Naive thymus-derived CD8-positive, alpha-beta T cell (primary cell): ENCODE results near the gene CRYBG1. TPM values are rescaled to one million over a fixed set of nuclear protein-coding genes. Genes with fewer than 3 reads are reported as not detected.
A peak's percentile ranks its signal among the peaks of the same experiment; 100 is the strongest.
"Not testable (repeated sequence)": the region's sequence is repeated elsewhere in the genome, so short reads cannot be mapped to it uniquely, and the experiment has no call there.

ENCODE experiments used
- ATAC-seq, 2 donors: fragments of 150-1000 bp; cut with Tn5 transposase in 1 of 2; sonication (Bioruptor Pico), chemical (Tn5 transposase) in 1 of 2; 1 replicate in 1 of 2; 2 replicates in 1 of 2; pipeline ENCODE4 v1.10.0; 2021; ENCODE audit warnings: mild to moderate bottlenecking in 2 of 2, moderate library complexity in 2 of 2
- POLR2A ChIA-PET: fragments of 350-600 bp; sonication (Branson Sonifier 250); formaldehyde crosslinking; loops from one replicate; lab custom pipeline; 2021; ENCODE audit warnings: antibody characterized with exemption; lab: Charles Lee
- DNase-seq, 10 donors: peaks; one replicate each; pipeline versions ENCODE4 v3.0.0 to v3.0.0-alpha.2; 2020 to 2022
- H3K27ac Mint-ChIP-seq, 10 donors: one replicate each; pipeline ENCODE4 v1.8.0; 2020 to 2022; ENCODE audit warnings: mild to moderate bottlenecking in 10 of 10, mixed read lengths in 10 of 10, moderate library complexity in 4 of 10, inconsistent platforms in 1 of 10
- H3K27me3 Mint-ChIP-seq, 5 donors: one replicate each; pipeline ENCODE4 v1.8.0; 2021 to 2022; ENCODE audit warnings: mixed read lengths in 5 of 5
- H3K36me3 Mint-ChIP-seq, 3 donors: one replicate each; pipeline ENCODE4 v1.8.0; 2020 to 2022; ENCODE audit warnings: mixed read lengths in 3 of 3, mild to moderate bottlenecking in 2 of 3, inconsistent platforms in 1 of 3
- H3K4me1 Mint-ChIP-seq, 4 donors: one replicate each; pipeline ENCODE4 v1.8.0; 2021 to 2022; ENCODE audit warnings: mixed read lengths in 4 of 4
- H3K4me3 Mint-ChIP-seq, 10 donors: one replicate each; pipeline ENCODE4 v1.8.0; 2020 to 2022; ENCODE audit warnings: mild to moderate bottlenecking in 10 of 10, mixed read lengths in 10 of 10, moderate library complexity in 6 of 10, inconsistent platforms in 1 of 10
- H3K9me3 Mint-ChIP-seq, 9 donors: one replicate each; pipeline ENCODE4 v1.8.0; 2020 to 2022; ENCODE audit warnings: mixed read lengths in 9 of 9, mild to moderate bottlenecking in 3 of 9, inconsistent platforms in 1 of 9, moderate library complexity in 1 of 9
- polyA plus RNA-seq, 3 donors: library from polyadenylated mRNA; unstranded; fragments of 300-500 nt; fragmentation: Illumina TruSeq; gene quantifications; one replicate each; pipeline ENCODE4 v1.2.3, GENCODE V29; 2021
- total RNA-seq, 8 experiments: library from RNA in 2 of 8; stranded (reverse) in 2 of 8; gene quantifications; one replicate each; pipeline ENCODE4 v1.2.3 and lab custom pipeline; 2021 to 2026

Gene CRYBG1
- total and polyA plus RNA-seq, 5 experiments from 2014 or later = 10.1 to 28.2 (median 19.4) TPM

GRCh38 chr6:106572875-106573585 is 212.5 kb downstream of the CRYBG1 start:
- H3K9me3 Mint-ChIP-seq = no peaks in the 10 kb centered on the region
- H3K27me3 Mint-ChIP-seq = no peaks in the 10 kb centered on the region
- ATAC-seq (no peak), DNase-seq (no peak)
- POLR2A ChIA-PET = interaction anchor here (0.6 kb wide), 1 partner anchor 1084 kb away, joined by 3 read pairs; no protein-coding TSS in a partner anchor
- H3K4me1 Mint-ChIP-seq = peaks cover 0 to 2% (median under 1%) of the 10 kb centered on the region in 4 donors
- peak overlapping the region in 9 of 10 donors; percentile 6 to 79 (median 66) for H3K27ac Mint-ChIP-seq
- H3K4me3 Mint-ChIP-seq = no peak overlapping the region
- peaks cover 0 to 53% (median 4%) of the 10 kb centered on the region in 3 donors for H3K36me3 Mint-ChIP-seq

DNA sequence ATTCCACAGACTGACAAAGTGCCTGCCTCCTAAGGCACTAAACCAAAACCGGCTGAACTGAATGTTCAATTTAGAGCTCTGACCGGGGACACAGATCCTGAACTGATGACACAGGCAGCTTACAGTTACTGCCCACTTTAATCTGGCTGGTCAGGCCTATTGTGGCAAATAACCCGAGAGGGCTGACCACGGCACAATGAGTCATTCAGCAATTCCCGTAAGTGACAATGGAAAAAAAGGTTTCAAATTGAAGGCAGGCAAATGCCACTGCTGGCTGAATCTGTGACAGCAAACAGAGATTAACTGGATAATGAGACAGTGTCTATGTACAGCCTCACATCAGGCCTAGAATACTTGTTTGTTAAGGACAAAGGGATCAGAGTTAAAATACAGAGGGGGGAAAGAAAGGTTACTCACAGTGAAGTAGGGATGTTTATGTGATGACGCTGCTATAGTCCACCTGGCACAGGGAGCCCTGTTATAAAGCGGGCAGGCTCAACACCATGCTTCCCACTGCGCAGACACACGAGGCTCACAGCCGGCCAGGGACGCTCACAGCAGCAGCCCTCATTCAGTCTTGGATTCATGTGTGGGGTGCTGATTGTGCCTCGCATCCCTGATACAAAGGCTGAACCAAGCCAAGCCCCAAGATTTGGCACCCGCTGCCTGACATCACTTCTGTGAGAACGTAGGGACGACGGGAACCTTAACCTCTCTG is 214.4 kb downstream of the CRYBG1 start:
- H3K27me3 Mint-ChIP-seq = no peaks in the 10 kb centered on the region
- H3K9me3 Mint-ChIP-seq = no peaks in the 10 kb centered on the region
- H3K27ac Mint-ChIP-seq = peak overlapping the region in 3 of 10 donors; percentile 8 to 47 (median 22)
- POLR2A ChIA-PET = no interaction called here
- DNase-seq (no peak), ATAC-seq (no peak)
- peaks cover 0 to 50% (median 6%) of the 10 kb centered on the region in 3 donors for H3K36me3 Mint-ChIP-seq
- no peak overlapping the region for H3K4me3 Mint-ChIP-seq
- H3K4me1 Mint-ChIP-seq = peaks cover 0 to 2% (median 2%) of the 10 kb centered on the region in 4 donors

- Mint-ChIP-seq H3K4me1 (peaks cover 0 to 2% (median 0%) of the 10 kb centered on the region in 4 donors), H3K27ac (no peak overlapping the region), H3K27me3 (no peaks in the 10 kb centered on the region), H3K9me3 (no peaks in the 10 kb centered on the region), H3K36me3 (peaks cover 0 to 63% (median 13%) of the 10 kb centered on the region in 3 donors), H3K4me3 (no peak overlapping the region)
- POLR2A ChIA-PET = no interaction called here
- ATAC-seq = no peak
- DNase-seq = no peak
Observed at GRCh38 chr6:106579281-106579680, 218.8 kb downstream of the CRYBG1 start.

- Mint-ChIP-seq H3K36me3 (peaks cover 0 to 66% (median 17%) of the 10 kb centered on the region in 3 donors), H3K4me1 (peaks cover 0 to 2% (median 0%) of the 10 kb centered on the region in 4 donors), H3K27ac (peak overlapping the region in 1 of 10 donors; percentile 63), H3K9me3 (no peaks in the 10 kb centered on the region), H3K27me3 (no peaks in the 10 kb centered on the region), H3K4me3 (no peak overlapping the region)
- DNase-seq = no peak
- ATAC-seq = no peak
- POLR2A ChIA-PET = no interaction called here
Observed at GRCh38 chr6:106581468-106581867, 221.0 kb downstream of the CRYBG1 start.

DNA sequence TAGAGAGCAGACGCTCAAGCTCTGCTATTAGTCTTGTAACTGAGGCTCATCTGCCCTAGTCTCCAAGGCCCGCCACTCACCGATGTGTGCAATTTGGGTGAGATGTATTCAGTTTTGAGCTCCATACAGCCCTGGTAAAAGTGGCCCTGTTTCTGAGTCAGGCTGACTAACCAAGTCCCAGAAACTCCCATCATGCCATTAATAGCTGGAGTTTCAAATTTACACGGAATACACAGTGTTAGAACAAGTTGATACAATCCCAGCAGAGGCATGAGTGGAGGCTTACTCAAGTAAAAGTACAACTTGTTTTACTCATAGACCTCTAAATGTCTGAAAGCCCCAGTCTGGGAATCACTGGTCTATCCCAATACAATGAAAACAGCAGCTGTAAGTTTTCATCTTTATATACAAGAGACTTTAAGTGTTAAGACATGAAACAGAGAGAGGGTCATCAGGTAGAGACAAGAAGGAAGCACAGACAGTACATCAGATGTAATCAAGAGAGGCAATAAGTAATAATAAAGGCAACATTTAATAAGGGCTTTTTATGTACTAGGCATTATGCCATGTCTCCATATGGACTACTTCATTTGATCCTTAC is 226.4 kb downstream of the CRYBG1 start:
- ATAC-seq = no peak
- Mint-ChIP-seq H3K9me3 (no peaks in the 10 kb centered on the region), H3K27ac (no peak overlapping the region), H3K27me3 (no peaks in the 10 kb centered on the region), H3K4me3 (no peak overlapping the region), H3K4me1 (no peaks in the 10 kb centered on the region), H3K36me3 (peaks cover 13 to 82% (median 39%) of the 10 kb centered on the region in 3 donors)
- POLR2A ChIA-PET = no interaction called here
- no peak for DNase-seq

DNA sequence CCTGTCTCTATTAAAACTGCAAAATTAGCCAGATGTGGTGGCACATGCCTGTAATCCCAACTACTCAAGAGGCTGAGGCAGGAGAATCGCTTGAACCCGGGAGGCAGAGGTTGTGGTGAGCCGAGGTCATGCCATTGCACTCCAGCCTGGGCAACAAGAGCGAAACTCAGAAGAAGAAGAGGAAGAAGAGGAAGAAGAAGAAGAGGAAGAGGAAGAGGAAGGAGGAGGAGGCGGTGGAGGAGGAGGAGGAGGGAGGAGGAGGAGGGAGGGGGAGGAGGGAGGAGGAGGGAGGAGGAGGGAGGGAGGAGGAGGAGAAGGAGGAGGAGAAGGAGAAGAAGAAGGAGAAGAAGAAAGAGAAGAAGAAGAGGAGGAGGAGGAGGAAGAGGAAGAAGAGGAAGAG is 228.4 kb downstream of the CRYBG1 start:
- ATAC-seq, POLR2A ChIA-PET, DNase-seq, H3K9me3 Mint-ChIP-seq, H3K4me1 Mint-ChIP-seq, H3K27me3 Mint-ChIP-seq, H3K4me3 Mint-ChIP-seq: not testable (repeated sequence)
- H3K36me3 Mint-ChIP-seq = peaks cover 17 to 67% (median 32%) of the 10 kb centered on the region in 3 donors
- H3K27ac Mint-ChIP-seq = peak overlapping the region in 1 of 10 donors; percentile 82

GRCh38 chr6:106591111-106591825 is 230.8 kb downstream of the CRYBG1 start:
- ATAC-seq = no peak
- Mint-ChIP-seq H3K36me3 (peaks cover 17 to 53% (median 25%) of the 10 kb centered on the region in 3 donors), H3K27me3 (no peaks in the 10 kb centered on the region), H3K4me3 (no peak overlapping the region), H3K27ac (no peak overlapping the region), H3K4me1 (no peaks in the 10 kb centered on the region), H3K9me3 (no peaks in the 10 kb centered on the region)
- DNase-seq = no peak
- POLR2A ChIA-PET = no interaction called here

DNA sequence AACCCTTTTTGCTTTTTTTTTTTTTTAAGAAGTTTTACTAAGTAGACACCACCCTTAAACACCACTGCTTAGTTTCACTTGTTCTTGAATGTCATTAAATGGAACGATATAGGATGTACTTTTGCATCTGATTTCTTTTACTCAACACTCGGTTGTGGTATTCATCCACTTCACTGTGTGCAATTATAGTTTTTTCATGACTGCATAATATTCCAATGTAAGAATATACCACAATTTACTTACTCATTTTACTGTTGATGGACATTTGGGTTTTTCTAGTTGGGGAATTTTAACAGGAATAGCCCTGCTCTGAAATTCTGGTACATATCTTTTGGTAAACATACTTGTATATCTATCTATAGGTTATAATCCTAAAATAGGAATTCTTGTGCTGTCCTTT is 238.9 kb downstream of the CRYBG1 start:
- Mint-ChIP-seq H3K27me3 (no peaks in the 10 kb centered on the region), H3K4me1 (no peaks in the 10 kb centered on the region), H3K4me3 (no peak overlapping the region), H3K36me3 (peaks cover 0 to 48% (median 40%) of the 10 kb centered on the region in 3 donors), H3K27ac (no peak overlapping the region), H3K9me3 (peaks cover 0 to 2% (median 0%) of the 10 kb centered on the region in 9 donors)
- ATAC-seq (no peak), DNase-seq (no peak)
- POLR2A ChIA-PET = no interaction called here

DNA sequence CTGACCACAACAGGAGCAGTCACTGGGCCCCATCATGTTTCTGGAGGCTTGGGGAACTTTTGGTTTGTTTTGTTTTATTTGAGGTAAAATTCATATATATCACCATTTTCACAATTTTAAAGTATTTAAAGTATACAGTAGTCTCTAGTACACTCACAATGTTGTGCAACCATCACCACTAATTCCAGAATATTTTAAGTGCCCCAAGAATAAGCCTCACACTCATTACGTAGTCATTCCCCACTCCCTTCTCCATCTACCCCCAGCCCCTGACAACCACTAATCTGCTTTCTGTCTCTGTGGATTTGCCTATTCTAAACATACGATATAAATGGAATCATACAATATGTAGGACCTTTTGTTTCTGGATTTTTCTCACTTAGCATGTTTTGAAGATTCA is 239.8 kb downstream of the CRYBG1 start:
- ATAC-seq = no peak
- POLR2A ChIA-PET = no interaction called here
- Mint-ChIP-seq H3K4me1 (no peaks in the 10 kb centered on the region), H3K27ac (no peak overlapping the region), H3K9me3 (peaks cover 0 to 2% (median 0%) of the 10 kb centered on the region in 9 donors), H3K36me3 (peaks cover 0 to 53% (median 46%) of the 10 kb centered on the region in 3 donors), H3K27me3 (no peaks in the 10 kb centered on the region), H3K4me3 (no peak overlapping the region)
- no peak for DNase-seq

- POLR2A ChIA-PET = no interaction called here
Observed at GRCh38 chr6:106608080-106608668, 247.7 kb downstream of the CRYBG1 start.

DNA sequence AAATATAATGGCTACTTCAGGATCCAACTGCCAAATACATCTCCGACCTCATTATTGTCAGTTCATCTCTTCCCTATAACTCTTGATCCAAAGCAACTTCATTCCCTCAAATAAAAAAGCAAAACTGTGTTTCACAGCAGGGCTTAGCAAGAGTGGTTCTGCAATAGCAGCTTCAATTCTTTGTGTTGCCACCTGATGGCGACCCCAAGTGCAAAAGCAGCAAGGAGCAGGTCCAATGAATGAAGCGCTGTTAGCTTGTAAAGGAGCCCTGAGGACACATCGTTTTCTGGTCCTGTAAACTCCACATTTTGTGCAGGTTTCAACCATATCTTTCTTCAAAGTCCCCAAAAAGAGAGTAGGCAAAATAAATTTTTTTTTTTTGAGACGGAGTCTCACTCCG is 249.2 kb downstream of the CRYBG1 start:
- Mint-ChIP-seq H3K9me3 (no peaks in the 10 kb centered on the region), H3K4me1 (peaks cover 0 to 35% (median 3%) of the 10 kb centered on the region in 4 donors), H3K4me3 (no peak overlapping the region), H3K27me3 (no peaks in the 10 kb centered on the region), H3K36me3 (peaks cover 0 to 51% (median 13%) of the 10 kb centered on the region in 3 donors), H3K27ac (peak overlapping the region in 1 of 10 donors; percentile 4)
- POLR2A ChIA-PET = no interaction called here
- no peak for DNase-seq
- ATAC-seq = no peak

More at GRCh38 chr6:106608080-106608668, 247.7 kb downstream of the CRYBG1 start:
- DNase-seq = peak in 6 of 10 donors; percentile 12 to 46 (median 20)
- Mint-ChIP-seq H3K27ac (no peak overlapping the region), H3K36me3 (peaks cover 0 to 46% (median 23%) of the 10 kb centered on the region in 3 donors), H3K4me3 (no peak overlapping the region), H3K27me3 (no peaks in the 10 kb centered on the region), H3K9me3 (no peaks in the 10 kb centered on the region), H3K4me1 (peaks cover 0 to 22% (median 3%) of the 10 kb centered on the region in 4 donors)
- ATAC-seq = peak; percentile 72 to 79

GRCh38 chr6:106611030-106611429 is 250.5 kb downstream of the CRYBG1 start:
- peaks cover 0 to 51% (median 7%) of the 10 kb centered on the region in 3 donors for H3K36me3 Mint-ChIP-seq
- no peaks in the 10 kb centered on the region for H3K9me3 Mint-ChIP-seq
- DNase-seq (no peak), ATAC-seq (no peak)
- H3K4me1 Mint-ChIP-seq = peaks cover 0 to 37% (median 3%) of the 10 kb centered on the region in 4 donors
- no peak overlapping the region for H3K27ac Mint-ChIP-seq
- POLR2A ChIA-PET = no interaction called here
- H3K27me3 Mint-ChIP-seq = no peaks in the 10 kb centered on the region
- no peak overlapping the region for H3K4me3 Mint-ChIP-seq
